ENCODE measurements around the gene FKBP3.

- no peak for TF ChIP-seq CTCF (IDR thresholded peaks at IDR 0.05)
- TF ChIP-seq POLR2AphosphoS5 (IDR thresholded peaks at IDR 0.05) = no peak
- no peak for TF ChIP-seq EP300 (IDR thresholded peaks at IDR 0.05)
- TF ChIP-seq POLR2A (IDR thresholded peaks at IDR 0.05) = no peak
These were observed 21.1 kb downstream of the FKBP3 start for GRCh38 chr14:45112896-45113781.
